Measurements from ENCODE around the gene GRID1. TPM values are rescaled to one million over a fixed set of nuclear protein-coding genes. Genes with fewer than 3 reads are reported as not detected.

The GRID1 gene
- total and polyA plus RNA-seq, 2 experiments from 2014 or later = not detected

DNA sequence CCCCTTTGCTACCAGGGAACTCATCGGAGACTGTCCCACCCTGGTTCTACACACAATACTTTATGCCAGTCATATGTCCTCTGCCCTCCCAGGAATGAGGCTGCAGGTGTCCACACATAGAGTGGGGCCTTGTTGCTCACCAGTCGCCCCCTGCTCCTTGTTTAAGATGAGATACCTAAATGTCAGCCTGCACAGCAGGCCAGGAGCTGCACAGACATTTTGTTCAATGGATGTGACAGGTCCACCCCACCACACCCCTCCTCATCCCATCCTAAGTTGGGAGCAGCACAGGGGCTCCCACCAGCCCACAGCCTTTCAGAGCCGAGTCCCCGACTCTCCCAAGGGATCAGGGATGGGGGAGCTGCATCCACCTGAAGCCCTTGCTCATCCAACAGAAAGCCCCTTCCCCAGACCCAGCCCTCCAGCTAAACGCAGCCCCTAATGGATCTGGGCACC is 6.2 kb upstream of the GRID1 start:
- H3K4me3 ChIP-seq = no peak overlapping the region
- no peaks in the 10 kb centered on the region for H3K79me2 ChIP-seq (ENCODE audit: insufficient read depth)
- no peaks in the 10 kb centered on the region for H3K9me2 ChIP-seq (ENCODE audit: insufficient read depth)
- in situ Hi-C loops (cut with MboI) = loop anchor here (10.0 kb wide), 1 partner anchor 1828 kb away; no protein-coding TSS in a partner anchor
- H2AFZ ChIP-seq = no peak overlapping the region
- no peaks in the 10 kb centered on the region for H3K4me1 ChIP-seq (ENCODE audit: insufficient read depth)
- no peak overlapping the region for H3K9ac ChIP-seq
- TF ChIP-seq EZH2phosphoT487 (IDR thresholded peaks at IDR 0.05; ENCODE audit: insufficient read depth, low read depth) (no peak), EZH2 (IDR thresholded peaks at IDR 0.05; ENCODE audit: insufficient read depth, poor library complexity, severe bottlenecking) (no peak)
- H3K4me2 ChIP-seq (ENCODE audit: unreplicated experiment) = no peak overlapping the region
- H3F3A ChIP-seq (ENCODE audit: insufficient read depth) = no peaks in the 10 kb centered on the region
- no peak for DNase-seq
- H3K27me3 ChIP-seq (replicated peaks; ENCODE audit: insufficient read depth) = peaks cover 31% of the 10 kb centered on the region
- H3K9me3 ChIP-seq (ENCODE audit: low read depth) = no peaks in the 10 kb centered on the region
- no peaks in the 10 kb centered on the region for H3K36me3 ChIP-seq (ENCODE audit: low read depth)
- no peak overlapping the region for H3K27ac ChIP-seq
- 36 to 46% methylated on average over 5 of the region's 5 CpGs for WGBS, 2 experiments (ENCODE audit: low coverage in 1 of 2, low lambda C conversion rate in 2 of 2, missing lambda C conversion rate in 2 of 2)
- no peaks in the 10 kb centered on the region for H4K20me1 ChIP-seq (ENCODE audit: insufficient read depth)

DNA sequence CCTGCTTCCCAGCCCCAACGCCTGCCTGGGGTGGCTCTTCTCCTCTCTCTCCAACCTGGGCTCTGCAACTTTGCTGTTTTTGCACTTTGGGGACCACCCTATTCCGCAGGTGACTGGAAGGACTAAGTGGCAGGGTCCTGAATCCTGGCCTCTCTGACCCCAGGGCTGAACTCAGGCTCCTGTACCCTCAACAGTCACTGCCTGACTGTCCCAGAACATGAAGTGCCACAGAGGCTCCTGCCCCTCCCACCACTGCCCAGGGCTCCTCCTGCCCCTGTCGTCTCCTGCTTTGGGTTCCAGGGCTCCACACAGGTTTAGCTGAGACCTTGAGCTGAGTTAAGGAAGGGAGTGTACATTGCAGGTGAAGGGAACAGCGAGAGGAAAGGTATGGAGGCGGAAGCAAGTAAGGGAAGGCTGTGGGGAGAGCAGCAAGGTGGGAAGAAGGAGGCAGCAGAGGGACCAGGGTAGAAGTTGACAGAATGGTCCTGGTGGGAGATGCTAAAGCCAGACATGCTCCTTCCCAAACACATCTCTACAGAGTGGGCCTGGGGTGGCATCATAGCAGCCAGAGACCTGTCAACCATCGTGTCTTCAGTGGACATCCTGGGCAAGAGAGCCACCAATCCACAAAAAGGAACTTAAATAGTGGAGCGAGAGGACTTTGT is 5.7 kb upstream of the GRID1 start:
- H3K9ac ChIP-seq = no peak overlapping the region
- H3K9me3 ChIP-seq (ENCODE audit: low read depth) = no peaks in the 10 kb centered on the region
- no peaks in the 10 kb centered on the region for H3K4me1 ChIP-seq (ENCODE audit: insufficient read depth)
- no peak overlapping the region for H2AFZ ChIP-seq
- TF ChIP-seq EZH2 (IDR thresholded peaks at IDR 0.05; ENCODE audit: insufficient read depth, poor library complexity, severe bottlenecking) (no peak), EZH2phosphoT487 (IDR thresholded peaks at IDR 0.05; ENCODE audit: insufficient read depth, low read depth) (no peak)
- H3K4me3 ChIP-seq = no peak overlapping the region
- H3K9me2 ChIP-seq (ENCODE audit: insufficient read depth) = no peaks in the 10 kb centered on the region
- no peak overlapping the region for H3K4me2 ChIP-seq (ENCODE audit: unreplicated experiment)
- no peaks in the 10 kb centered on the region for H4K20me1 ChIP-seq (ENCODE audit: insufficient read depth)
- DNase-seq = no peak
- 36 to 40% methylated on average over 7 of the region's 7 CpGs for WGBS, 2 experiments (ENCODE audit: low coverage in 1 of 2, low lambda C conversion rate in 2 of 2, missing lambda C conversion rate in 2 of 2)
- H3K36me3 ChIP-seq (ENCODE audit: low read depth) = no peaks in the 10 kb centered on the region
- in situ Hi-C loops (cut with MboI) = loop anchor here (10.0 kb wide), 1 partner anchor 1827 kb away; no protein-coding TSS in a partner anchor
- no peaks in the 10 kb centered on the region for H3K79me2 ChIP-seq (ENCODE audit: insufficient read depth)
- H3K27ac ChIP-seq = no peak overlapping the region
- H3F3A ChIP-seq (ENCODE audit: insufficient read depth) = no peaks in the 10 kb centered on the region
- H3K27me3 ChIP-seq (replicated peaks; ENCODE audit: insufficient read depth) = peaks cover 36% of the 10 kb centered on the region

DNA sequence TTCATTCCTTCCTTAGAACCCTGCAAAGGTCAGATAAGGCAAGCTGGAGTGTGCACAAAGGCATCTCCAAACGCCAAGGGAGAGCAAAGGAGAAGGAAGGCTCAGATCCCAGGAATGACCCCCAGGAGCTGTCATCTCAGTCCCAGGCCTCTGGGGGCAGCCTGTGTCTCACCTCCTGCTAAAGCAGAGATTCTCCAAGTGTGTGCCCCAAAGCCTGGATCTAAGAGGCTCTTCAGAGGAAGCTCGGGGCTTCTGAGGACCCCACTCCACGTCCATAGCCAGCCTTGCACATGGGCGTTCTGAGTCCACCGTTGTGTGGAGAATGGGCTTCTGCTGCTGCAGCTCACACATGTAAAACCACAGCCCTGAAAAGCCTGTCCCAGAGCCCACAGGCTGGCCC is 5.1 kb upstream of the GRID1 start:
- Histone ChIP-seq H3K36me3 (ENCODE audit: low read depth) (no peaks in the 10 kb centered on the region), H3K79me2 (ENCODE audit: insufficient read depth) (no peaks in the 10 kb centered on the region), H2AFZ (no peak overlapping the region), H3K4me2 (ENCODE audit: unreplicated experiment) (no peak overlapping the region), H3K9me2 (ENCODE audit: insufficient read depth) (no peaks in the 10 kb centered on the region), H3K9me3 (ENCODE audit: low read depth) (no peaks in the 10 kb centered on the region), H3F3A (ENCODE audit: insufficient read depth) (no peaks in the 10 kb centered on the region), H3K4me1 (ENCODE audit: insufficient read depth) (no peaks in the 10 kb centered on the region), H4K20me1 (ENCODE audit: insufficient read depth) (no peaks in the 10 kb centered on the region), H3K9ac (no peak overlapping the region), H3K4me3 (no peak overlapping the region), H3K27me3 (replicated peaks; ENCODE audit: insufficient read depth) (peaks cover 41% of the 10 kb centered on the region), H3K27ac (no peak overlapping the region)
- DNase-seq = no peak
- no peak for TF ChIP-seq EZH2phosphoT487 (IDR thresholded peaks at IDR 0.05; ENCODE audit: insufficient read depth, low read depth)
- TF ChIP-seq EZH2 (IDR thresholded peaks at IDR 0.05; ENCODE audit: insufficient read depth, poor library complexity, severe bottlenecking) = no peak
- in situ Hi-C loops (cut with MboI) = loop anchor here (10.0 kb wide), 1 partner anchor 1827 kb away; no protein-coding TSS in a partner anchor
- 56 to 58% methylated on average over 5 of the region's 5 CpGs for WGBS, 2 experiments (ENCODE audit: low coverage in 1 of 2, low lambda C conversion rate in 2 of 2, missing lambda C conversion rate in 2 of 2)

DNA sequence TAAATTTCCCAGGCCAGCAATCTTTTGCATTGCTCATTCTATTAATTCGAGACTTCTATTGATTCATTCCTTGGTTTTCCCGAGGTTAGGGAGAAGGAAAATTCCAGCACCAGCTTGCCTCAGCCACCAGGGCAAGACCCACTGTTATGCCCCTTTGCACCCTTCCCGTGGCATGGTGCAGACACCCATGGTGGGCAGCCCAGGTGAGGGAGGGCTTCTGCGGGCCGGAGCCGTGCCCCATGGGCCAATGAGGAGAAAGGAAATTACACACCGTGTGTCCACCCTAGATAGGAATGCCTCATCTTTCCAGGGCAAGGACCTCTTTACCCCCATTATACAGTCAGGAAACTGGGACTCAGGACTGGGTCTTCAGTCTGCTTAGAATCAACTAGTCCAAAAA is 4.5 kb upstream of the GRID1 start:
- no peak overlapping the region for H3K9ac ChIP-seq
- no peaks in the 10 kb centered on the region for H3F3A ChIP-seq (ENCODE audit: insufficient read depth)
- H3K4me1 ChIP-seq (ENCODE audit: insufficient read depth) = no peaks in the 10 kb centered on the region
- DNase-seq = no peak
- no peak overlapping the region for H3K4me3 ChIP-seq
- H4K20me1 ChIP-seq (ENCODE audit: insufficient read depth) = no peaks in the 10 kb centered on the region
- no peaks in the 10 kb centered on the region for H3K9me2 ChIP-seq (ENCODE audit: insufficient read depth)
- H3K27me3 ChIP-seq (replicated peaks; ENCODE audit: insufficient read depth) = peaks cover 41% of the 10 kb centered on the region
- no peak overlapping the region for H3K4me2 ChIP-seq (ENCODE audit: unreplicated experiment)
- H3K79me2 ChIP-seq (ENCODE audit: insufficient read depth) = no peaks in the 10 kb centered on the region
- no peak overlapping the region for H3K27ac ChIP-seq
- H2AFZ ChIP-seq = no peak overlapping the region
- H3K36me3 ChIP-seq (ENCODE audit: low read depth) = no peaks in the 10 kb centered on the region
- TF ChIP-seq EZH2 (IDR thresholded peaks at IDR 0.05; ENCODE audit: insufficient read depth, poor library complexity, severe bottlenecking) (no peak), EZH2phosphoT487 (IDR thresholded peaks at IDR 0.05; ENCODE audit: insufficient read depth, low read depth) (no peak)
- WGBS, 2 experiments (ENCODE audit: low coverage in 1 of 2, low lambda C conversion rate in 2 of 2, missing lambda C conversion rate in 2 of 2) = 54 to 64% methylated on average over 7 of the region's 7 CpGs
- in situ Hi-C loops (cut with MboI) = loop anchor here (10.0 kb wide), 1 partner anchor 1826 kb away; no protein-coding TSS in a partner anchor
- H3K9me3 ChIP-seq (ENCODE audit: low read depth) = no peaks in the 10 kb centered on the region
